GM12878 (cell line): ENCODE measurements around the gene TACSTD2. TPM values are rescaled to one million over a fixed set of nuclear protein-coding genes. Genes with fewer than 3 reads are reported as not detected.

ENCODE experiments used
- ATAC-seq: fragments of 200-7000 bp; cut with Tn5 transposase; 3 replicates; pipeline ENCODE4 v1.9.1; 2020; ENCODE audit warnings: mild to moderate bottlenecking, moderate library complexity
- BruUV-seq: library from RNA; stranded (reverse); fragments of 400-500 nt; replicated peaks from 2 replicates; lab custom pipeline; 2021; lab: Mats Ljungman, UMichigan
- CTCF ChIA-PET: fragments of 300-600 bp; sonication (Branson Sonifier 250); formaldehyde crosslinking; extraction: SDS; loops from one replicate; lab custom pipeline; 2021; ENCODE audit warnings: inconsistent platforms; lab: Yijun Ruan, JAX
- POLR2A ChIA-PET: fragments of 350-600 bp; formaldehyde crosslinking; extraction: SDS; loops from one replicate; lab custom pipeline; 2021; ENCODE audit warnings: inconsistent platforms; lab: Charles Lee
- RAD21 ChIA-PET: fragments of 300-600 bp; sonication (Branson Sonifier 250); formaldehyde crosslinking; loops from one replicate; lab custom pipeline; 2023; ENCODE audit warnings: antibody characterized with exemption; ENCODE audit not compliant: unreplicated experiment; lab: Charles Lee
- SMC1A ChIA-PET: fragments of 300-600 bp; sonication (Branson Sonifier 250); formaldehyde crosslinking; loops from one replicate; lab custom pipeline; 2023; ENCODE audit not compliant: unreplicated experiment, uncharacterized antibody; lab: Charles Lee
- DNase-seq: peaks from one replicate; pipeline ENCODE4 v3.0.0-alpha.2; 2011; ENCODE audit warnings: low read depth, low spot score
- FAIRE-seq: peaks from 3 replicates; lab custom pipeline; 2011; peaks lifted over from hg19 to GRCh38; lab: Jason Lieb, UNC
- H2AFZ ChIP-seq: 2 replicates; pipeline ENCODE4 v1.6.0; 2011; ENCODE audit warnings: low read depth, low read length, control low read depth; ENCODE audit not compliant: control insufficient read depth
- H3K27ac ChIP-seq: 2 replicates; pipeline ENCODE4 v1.5.1; 2011; ENCODE audit warnings: control low read depth; ENCODE audit not compliant: control insufficient read depth, insufficient read depth
- H3K27me3 ChIP-seq, 2 experiments: replicated peaks in 1 of 2; 2 replicates each; pipeline versions ENCODE4 v1.6.0 to v1.6.1; 2011; ENCODE audit warnings: low read length in 1 of 2; ENCODE audit not compliant: control insufficient read depth in 2 of 2, insufficient read depth in 2 of 2
- H3K36me3 ChIP-seq, 2 experiments: 2 replicates each; pipeline ENCODE4 v1.5.1; 2011; ENCODE audit warnings: low read length in 1 of 2; ENCODE audit not compliant: control insufficient read depth in 2 of 2, insufficient read depth in 2 of 2
- H3K4me1 ChIP-seq: 2 replicates; pipeline ENCODE4 v1.6.1; 2011; ENCODE audit warnings: mild to moderate bottlenecking, low read length, moderate library complexity, mixed read lengths; ENCODE audit not compliant: control insufficient read depth, insufficient read depth
- H3K4me2 ChIP-seq: 2 replicates; pipeline ENCODE4 v1.6.0; 2011; ENCODE audit warnings: control low read depth; ENCODE audit not compliant: control insufficient read depth, insufficient read depth
- H3K4me3 ChIP-seq: fragments of 200-600 bp; sonication (generic); 2 replicates; pipeline ENCODE4 v1.5.1; 2016
- H3K79me2 ChIP-seq: 2 replicates; pipeline ENCODE4 v1.6.0; 2011; ENCODE audit warnings: low read length; ENCODE audit not compliant: control insufficient read depth, insufficient read depth
- H3K9ac ChIP-seq: 2 replicates; pipeline ENCODE4 v1.8.0; 2011; ENCODE audit warnings: low read length, control low read depth, mixed read lengths; ENCODE audit not compliant: control insufficient read depth, insufficient read depth
- H3K9me3 ChIP-seq: replicated peaks from 3 replicates; pipeline ENCODE4 v1.5.1; 2011; ENCODE audit warnings: mild to moderate bottlenecking, low read length; ENCODE audit not compliant: control insufficient read depth, insufficient read depth
- H4K20me1 ChIP-seq: 2 replicates; pipeline ENCODE4 v1.6.0; 2011; ENCODE audit not compliant: control insufficient read depth, insufficient read depth
- ASH2L ChIP-seq: fragments of 300-600, 200-600 bp; sonication (generic); IDR thresholded peaks from 2 replicates; pipeline ENCODE4 v1.6.1; 2017; ENCODE audit warnings: low read depth, mild to moderate bottlenecking, borderline replicate concordance
- FOXK2 ChIP-seq: fragments of 450-650 bp; IDR thresholded peaks from 2 replicates; pipeline ENCODE4 v1.6.1; 2017; ENCODE audit warnings: mild to moderate bottlenecking, moderate library complexity
- JUND ChIP-seq: IDR thresholded peaks from 2 replicates; pipeline ENCODE4 v1.6.1; 2012; ENCODE audit warnings: low read depth, mild to moderate bottlenecking, low read length, improper control_type of control experiment, moderate library complexity
- MTA3 ChIP-seq: IDR thresholded peaks from 2 replicates; pipeline ENCODE4 v1.6.1; 2012; ENCODE audit warnings: low read length, inconsistent platforms, borderline replicate concordance
- NFXL1 ChIP-seq: fragments of 450-650 bp; IDR thresholded peaks from 2 replicates; pipeline ENCODE4 v1.6.1; 2017; ENCODE audit warnings: antibody characterized with exemption, mild to moderate bottlenecking, borderline replicate concordance
- PKNOX1 ChIP-seq: fragments of 450-650 bp; IDR thresholded peaks from 2 replicates; pipeline ENCODE4 v1.6.1; 2016; ENCODE audit warnings: mild to moderate bottlenecking
- RAD51 ChIP-seq: fragments of 450-650 bp; IDR thresholded peaks from 2 replicates; pipeline ENCODE4 v1.6.1; 2016; ENCODE audit warnings: moderate library complexity, mild to moderate bottlenecking, inconsistent platforms
- SP1 ChIP-seq: IDR thresholded peaks from one replicate; pipeline ENCODE4 v1.6.1; 2011; ENCODE audit warnings: low read depth, low read length
- SPI1 ChIP-seq: IDR thresholded peaks from 2 replicates; pipeline ENCODE4 v1.6.1; 2011; ENCODE audit warnings: low read depth, mild to moderate bottlenecking, low read length, moderate library complexity, borderline replicate concordance; ENCODE audit not compliant: insufficient read depth
- SRF ChIP-seq, 2 experiments: IDR thresholded peaks; 2 replicates each; pipeline ENCODE4 v1.6.1; 2011; ENCODE audit warnings: low read depth in 2 of 2, low read length in 2 of 2, mild to moderate bottlenecking in 1 of 2, moderate library complexity in 1 of 2
- ZNF207 ChIP-seq: fragments of 450-650 bp; IDR thresholded peaks from 2 replicates; pipeline ENCODE4 v1.6.1; 2014; ENCODE audit warnings: antibody characterized with exemption, mild to moderate bottlenecking, borderline replicate concordance
- WGBS: methylation state at CpG from one replicate; pipeline ENCODE4 v1.1.6; 2016; ENCODE audit warnings: low lambda C conversion rate; ENCODE audit not compliant: insufficient replicate concordance, insufficient coverage; ENCODE audit errors: missing lambda C conversion rate; 5-methylcytosine and 5-hydroxymethylcytosine counted together
- in situ Hi-C: fragments of 300-500 bp; cut with MboI; formaldehyde crosslinking; loops from 9 replicates; pipeline ENCODE4 v1.14.3; 2018; ENCODE audit warnings: mixed read lengths
- intact Hi-C: fragments of 100-400 bp; cut with micrococcal nuclease; formaldehyde crosslinking; loops from one replicate; pipeline ENCODE4 v1.14.2; 2022; ENCODE audit not compliant: unreplicated experiment
- polyA plus RNA-seq, 11 experiments: library from polyadenylated mRNA; depleted of rRNA in 4 of 11; unstranded in 6 of 11; stranded (reverse) in 5 of 11; fragments of >200 nt; fragmentation: Nextera tagmentation in 4 of 11; fragmentation: Illumina TruSeq in 1 of 11; extraction: Ambion mirVana in 4 of 11; extraction: Trizol in 1 of 11; gene quantifications; 1 replicate in 1 of 11; 2 replicates in 10 of 11; pipeline versions ENCODE4 v1.2.1 to v1.2.3, GENCODE V29; 2011 to 2016; ENCODE audit warnings: inconsistent platforms in 2 of 11, missing spikeins in 2 of 11, low read depth in 1 of 11
- total RNA-seq, 4 experiments: library from RNA; depleted of rRNA in 3 of 4; stranded (reverse); fragments of >200 nt in 3 of 4; fragmentation: Illumina TruSeq in 1 of 4; extraction: Trizol in 1 of 4; gene quantifications; 2 replicates each; pipeline versions ENCODE4 v1.2.1 to v1.2.3, GENCODE V29; 2013 to 2021

TACSTD2 gene
- total and polyA plus RNA-seq, 10 of the 15 experiments (the other 5 are each of a cell fraction or from before 2014, with no cell fraction given): 0.56 to 9.4 (median 3.7) TPM

DNA sequence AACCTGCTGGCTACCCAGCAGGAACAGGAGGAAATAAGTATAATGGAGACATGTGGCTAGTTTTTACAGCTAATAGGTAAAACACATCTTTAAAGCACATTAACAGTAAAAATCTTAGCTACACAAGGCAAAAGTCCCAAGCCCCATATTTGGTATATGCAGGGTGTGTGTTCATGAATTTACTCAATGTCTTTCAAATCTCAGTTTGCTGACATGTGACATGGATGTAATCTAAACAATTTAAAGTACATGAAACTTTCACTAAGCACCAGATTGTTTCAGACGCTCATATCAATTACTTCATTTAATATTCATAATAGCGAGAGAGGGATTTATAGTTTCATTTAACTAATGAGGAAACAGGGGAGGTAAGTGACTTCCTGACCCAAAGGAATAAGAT lies 3.9 kb downstream of the TACSTD2 start:
- RAD21 ChIA-PET: interaction anchor here (1.6 to 2.8 kb wide), 4 partner anchors 11 to 80 kb away, joined by 3 to 12 read pairs (median 6); partner anchors contain the start of gene OMA1
- H3K79me2 ChIP-seq: no peaks in the 10 kb centered on the region

More for the DNA sequence above, 3.9 kb downstream of the TACSTD2 start:
- no peaks in the 10 kb centered on the region for H4K20me1 ChIP-seq
- WGBS: 2% methylated on average over 2 of the region's 2 CpGs
- FAIRE-seq (no peak), ATAC-seq (peak; percentile 44)
- H3K4me3 ChIP-seq: peak overlapping the region; percentile 9; the same call in 1 of the 2 replicates
- peaks cover 7% of the 10 kb centered on the region; the same call in 1 of the 3 replicates for H3K9me3 ChIP-seq
- ChIA-PET POLR2A (interaction anchor here (1.2 kb wide), 1 partner anchor 11 kb away, joined by 4 read pairs; no protein-coding TSS in a partner anchor), SMC1A (interaction anchor here (0.8 to 3.9 kb wide), 15 partner anchors 11 to 467 kb away, joined by 3 to 17 read pairs (median 4); partner anchors contain the start of gene OMA1), CTCF (interaction anchor here (1.7 to 3.5 kb wide), 3 partner anchors 26 to 465 kb away, joined by 4 to 21 read pairs (median 7); partner anchors contain the start of gene OMA1)
- peak overlapping the region; percentile 72 for H3K27ac ChIP-seq
- TSS peak; percentile 69 for BruUV-seq
- H2AFZ ChIP-seq: no peak overlapping the region
- intact Hi-C loops: loop anchor here (1.0 kb wide), 3 partner anchors 11 to 79 kb away; partner anchors contain the start of gene OMA1
- peak overlapping the region; percentile 13 for H3K9ac ChIP-seq
- peak overlapping the region; percentile 78 for H3K4me2 ChIP-seq
- no peaks in the 10 kb centered on the region for H3K36me3 ChIP-seq
- in situ Hi-C loops: loop anchor here (25.0 kb wide), 1 partner anchor 1736 kb away; no protein-coding TSS in a partner anchor
- no peak for TF ChIP-seq SPI1
- no peak for TF ChIP-seq FOXK2
- no peak for TF ChIP-seq ZNF207
- TF ChIP-seq PKNOX1: peak; percentile 25; the same call in 1 of the 2 replicates
- TF ChIP-seq RAD51: peak; percentile 52; the same call in 1 of the 2 replicates
- TF ChIP-seq SRF (IDR thresholded peaks at IDR 0.05; ENCODE audit: low read depth in 2 of 2, low read length in 2 of 2): 0 out of 4 replicates have a peak, but pooled peaks of 1 of the 2 experiments have one; percentile 76
- TF ChIP-seq SP1: no peak
- TF ChIP-seq JUND: no peak
- no peak for TF ChIP-seq ASH2L
- TF ChIP-seq MTA3: 0 out of 2 replicates have a peak, but pooled peaks have one; percentile 2
- TF ChIP-seq NFXL1: no peak
- TF ChIP-seq, all 136 proteins: peak for 4
- no peak for DNase-seq
- Histone ChIP-seq H3K4me1 (peaks cover 41% of the 10 kb centered on the region), H3K27me3 (no peaks in the 10 kb centered on the region)
